ENCODE results near the gene PNPLA2. TPM values are rescaled to one million over a fixed set of nuclear protein-coding genes. Genes with fewer than 3 reads are reported as not detected.

The PNPLA2 gene
- total and polyA plus RNA-seq, 4 donors, result 9.1 to 49.9 (median 28.5) TPM

DNA sequence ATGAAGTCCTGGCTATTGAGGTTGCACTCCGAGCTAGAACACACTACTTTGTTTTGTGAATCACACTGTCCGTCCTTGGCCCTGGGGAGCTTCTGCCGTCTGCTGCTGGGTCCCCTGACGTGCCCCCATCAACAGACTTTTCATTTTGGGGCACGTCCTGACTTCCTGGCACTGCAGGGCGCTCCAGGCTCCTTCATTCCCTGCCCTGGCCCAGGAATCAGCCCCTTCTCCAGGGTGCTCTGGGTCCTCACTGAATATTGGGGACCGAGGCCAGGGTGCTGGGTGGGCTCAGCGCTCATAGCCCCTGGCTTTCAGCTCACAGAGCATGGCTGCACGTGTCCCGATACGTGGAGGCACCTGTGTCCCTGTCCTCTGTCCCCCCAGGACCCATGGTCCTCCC lies 46.2 kb downstream of the PNPLA2 start:
- H3K4me1 ChIP-seq (ENCODE audit: control insufficient read depth, insufficient read depth, low read length), result peaks cover 29% of the 10 kb centered on the region
- H3K36me3 ChIP-seq (ENCODE audit: control insufficient read depth, insufficient read depth, low read length), result peaks cover 85% of the 10 kb centered on the region
- no peaks in the 10 kb centered on the region for H3K9me3 ChIP-seq (ENCODE audit: control insufficient read depth, insufficient read depth, low read length)
- no peak for DNase-seq (ENCODE audit: low read depth in 4 of 6, low spot score in 6 of 6)
- no peaks in the 10 kb centered on the region for H3K27me3 ChIP-seq (ENCODE audit: control insufficient read depth, insufficient read depth, low read length)
- no peak overlapping the region for H3K27ac ChIP-seq (ENCODE audit: low read depth, low read length)
- WGBS (ENCODE audit: insufficient coverage), result 79% methylated on average over 10 of the region's 11 CpGs
- no peak overlapping the region for H3K4me3 ChIP-seq (ENCODE audit: low read depth, low read length)

DNA sequence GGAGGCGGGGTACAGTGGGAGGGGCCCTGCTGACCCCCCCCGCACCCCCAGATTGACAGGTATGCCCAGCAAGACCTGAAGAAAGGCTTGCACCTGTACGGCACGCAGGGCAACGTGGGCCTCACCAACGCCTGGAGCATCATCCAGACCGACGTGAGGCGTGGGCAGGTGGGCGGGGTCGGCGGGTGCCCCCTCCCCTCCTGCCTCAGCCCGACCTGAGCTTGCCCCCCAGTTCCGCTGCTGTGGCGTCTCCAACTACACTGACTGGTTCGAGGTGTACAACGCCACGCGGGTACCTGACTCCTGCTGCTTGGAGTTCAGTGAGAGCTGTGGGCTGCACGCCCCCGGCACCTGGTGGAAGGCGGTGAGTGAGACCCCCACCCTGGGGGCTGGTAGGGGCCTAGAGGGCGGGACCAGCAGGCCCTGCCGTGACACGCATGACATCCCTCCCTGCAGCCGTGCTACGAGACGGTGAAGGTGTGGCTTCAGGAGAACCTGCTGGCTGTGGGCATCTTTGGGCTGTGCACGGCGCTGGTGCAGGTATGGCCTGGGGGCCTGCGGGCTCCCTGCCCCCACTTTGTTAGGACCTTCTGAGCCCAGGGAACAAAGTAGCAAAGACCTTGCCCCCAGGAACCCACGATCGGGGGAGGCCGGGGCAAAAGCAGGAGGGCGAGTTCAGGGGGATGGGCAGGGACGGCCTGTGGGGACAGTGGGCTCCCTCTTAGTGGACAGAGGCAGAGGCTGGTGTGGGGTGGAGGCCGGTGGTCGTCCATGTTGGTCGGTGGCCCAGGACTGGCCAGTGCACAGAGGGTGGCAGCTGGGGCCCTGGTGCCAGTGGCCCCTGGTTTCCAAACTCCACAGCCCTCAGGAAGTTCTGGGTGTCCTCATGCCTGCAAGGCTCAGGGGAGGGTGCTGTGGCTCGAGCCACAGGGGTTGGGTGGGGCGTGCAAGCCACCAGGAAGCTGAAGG lies 47.0 kb downstream of the PNPLA2 start:
- Histone ChIP-seq H3K4me3 (ENCODE audit: low read depth, low read length) (no peak overlapping the region), H3K4me1 (ENCODE audit: control insufficient read depth, insufficient read depth, low read length) (peaks cover 23% of the 10 kb centered on the region), H3K36me3 (ENCODE audit: control insufficient read depth, insufficient read depth, low read length) (peaks cover 88% of the 10 kb centered on the region), H3K27ac (ENCODE audit: low read depth, low read length) (no peak overlapping the region), H3K9me3 (ENCODE audit: control insufficient read depth, insufficient read depth, low read length) (no peaks in the 10 kb centered on the region), H3K27me3 (ENCODE audit: control insufficient read depth, insufficient read depth, low read length) (no peaks in the 10 kb centered on the region)
- WGBS (ENCODE audit: insufficient coverage), result 82% methylated on average over 40 of the region's 41 CpGs
- no peak for DNase-seq (ENCODE audit: low read depth in 4 of 6, low spot score in 6 of 6)

DNA sequence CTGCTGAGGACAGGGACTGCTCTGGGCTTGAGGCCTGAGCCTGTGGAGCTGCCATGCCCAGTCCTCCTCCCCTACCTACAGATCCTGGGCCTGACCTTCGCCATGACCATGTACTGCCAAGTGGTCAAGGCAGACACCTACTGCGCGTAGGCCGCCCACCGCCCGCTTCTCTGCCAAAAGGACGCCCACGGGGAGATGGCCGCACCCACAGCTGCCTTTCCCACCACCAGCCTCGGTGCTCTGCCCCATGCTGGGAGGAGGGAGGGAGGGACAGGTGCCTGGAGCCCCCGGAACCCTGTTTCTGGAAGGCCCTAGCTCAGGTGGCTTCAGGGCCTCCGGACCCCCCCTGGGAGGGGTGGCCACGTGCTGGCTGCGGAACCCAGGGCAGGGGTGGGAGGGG lies 47.8 kb downstream of the PNPLA2 start:
- no peak overlapping the region for H3K27ac ChIP-seq (ENCODE audit: low read depth, low read length)
- no peaks in the 10 kb centered on the region for H3K9me3 ChIP-seq (ENCODE audit: control insufficient read depth, insufficient read depth, low read length)
- DNase-seq (ENCODE audit: low read depth in 4 of 6, low spot score in 6 of 6), result no peak
- no peak overlapping the region for H3K4me3 ChIP-seq (ENCODE audit: low read depth, low read length)
- H3K4me1 ChIP-seq (ENCODE audit: control insufficient read depth, insufficient read depth, low read length), result peaks cover 23% of the 10 kb centered on the region
- no peaks in the 10 kb centered on the region for H3K27me3 ChIP-seq (ENCODE audit: control insufficient read depth, insufficient read depth, low read length)
- WGBS (ENCODE audit: insufficient coverage), result 89% methylated on average over 13 of the region's 14 CpGs
- H3K36me3 ChIP-seq (ENCODE audit: control insufficient read depth, insufficient read depth, low read length), result peaks cover 94% of the 10 kb centered on the region

DNA sequence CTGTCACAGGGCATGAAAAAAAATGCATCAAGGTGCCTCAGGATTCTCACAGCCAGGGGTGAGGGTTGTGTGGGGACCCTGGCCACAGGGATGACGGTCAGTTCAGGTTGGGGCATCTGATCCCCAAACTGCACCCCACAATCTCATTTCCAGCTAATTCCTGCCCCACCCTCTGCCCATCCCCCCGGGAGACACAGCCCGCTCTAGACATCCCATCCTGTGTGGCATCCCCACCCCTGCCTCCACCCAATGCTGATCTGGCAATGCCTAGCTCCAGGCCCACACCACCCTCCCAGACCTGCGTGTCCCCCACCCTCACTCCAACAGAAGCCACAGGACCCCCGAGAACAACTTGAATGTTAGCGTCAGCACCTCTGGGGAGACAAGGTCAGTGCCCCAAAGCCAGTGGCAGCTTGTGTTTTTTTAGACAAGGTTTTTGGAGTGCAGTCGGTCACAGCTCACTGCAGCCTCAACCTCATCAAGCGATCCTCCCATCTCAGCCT lies 49.2 kb downstream of the PNPLA2 start:
- Histone ChIP-seq H3K9me3 (ENCODE audit: control insufficient read depth, insufficient read depth, low read length) (no peaks in the 10 kb centered on the region), H3K27ac (ENCODE audit: low read depth, low read length) (no peak overlapping the region), H3K4me1 (ENCODE audit: control insufficient read depth, insufficient read depth, low read length) (peaks cover 9% of the 10 kb centered on the region), H3K27me3 (ENCODE audit: control insufficient read depth, insufficient read depth, low read length) (no peaks in the 10 kb centered on the region), H3K4me3 (ENCODE audit: low read depth, low read length) (no peak overlapping the region), H3K36me3 (ENCODE audit: control insufficient read depth, insufficient read depth, low read length) (peaks cover 98% of the 10 kb centered on the region)
- 92% methylated on average over 5 of the region's 8 CpGs for WGBS (ENCODE audit: insufficient coverage)
- no peak for DNase-seq (ENCODE audit: low read depth in 4 of 6, low spot score in 6 of 6)

DNA sequence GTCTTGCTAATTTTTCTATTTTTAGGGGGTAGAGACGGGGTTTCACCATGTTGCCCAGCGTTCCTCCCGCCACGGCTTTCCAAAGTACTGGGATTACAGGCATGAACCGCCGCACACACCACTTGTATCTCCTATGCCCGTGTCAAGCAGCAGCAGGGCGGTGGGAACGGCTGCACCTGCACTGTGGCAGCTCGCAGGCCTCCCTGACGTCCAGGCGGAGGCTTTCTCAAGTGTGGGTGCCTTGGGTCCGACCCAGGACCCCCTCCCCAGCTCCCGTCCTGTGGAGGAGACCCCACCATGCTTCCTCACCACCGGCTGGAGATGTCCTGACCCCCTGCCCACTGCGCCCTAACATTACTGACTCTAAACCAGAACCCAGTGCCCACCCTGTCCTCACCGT lies 49.7 kb downstream of the PNPLA2 start:
- no peak for DNase-seq (ENCODE audit: low read depth in 4 of 6, low spot score in 6 of 6)
- no peak overlapping the region for H3K27ac ChIP-seq (ENCODE audit: low read depth, low read length)
- peaks cover 4% of the 10 kb centered on the region for H3K4me1 ChIP-seq (ENCODE audit: control insufficient read depth, insufficient read depth, low read length)
- H3K4me3 ChIP-seq (ENCODE audit: low read depth, low read length), result no peak overlapping the region
- H3K36me3 ChIP-seq (ENCODE audit: control insufficient read depth, insufficient read depth, low read length), result peaks cover 98% of the 10 kb centered on the region
- WGBS (ENCODE audit: insufficient coverage), result 89% methylated on average over 17 of the region's 17 CpGs
- no peaks in the 10 kb centered on the region for H3K27me3 ChIP-seq (ENCODE audit: control insufficient read depth, insufficient read depth, low read length)
- H3K9me3 ChIP-seq (ENCODE audit: control insufficient read depth, insufficient read depth, low read length), result no peaks in the 10 kb centered on the region

DNA sequence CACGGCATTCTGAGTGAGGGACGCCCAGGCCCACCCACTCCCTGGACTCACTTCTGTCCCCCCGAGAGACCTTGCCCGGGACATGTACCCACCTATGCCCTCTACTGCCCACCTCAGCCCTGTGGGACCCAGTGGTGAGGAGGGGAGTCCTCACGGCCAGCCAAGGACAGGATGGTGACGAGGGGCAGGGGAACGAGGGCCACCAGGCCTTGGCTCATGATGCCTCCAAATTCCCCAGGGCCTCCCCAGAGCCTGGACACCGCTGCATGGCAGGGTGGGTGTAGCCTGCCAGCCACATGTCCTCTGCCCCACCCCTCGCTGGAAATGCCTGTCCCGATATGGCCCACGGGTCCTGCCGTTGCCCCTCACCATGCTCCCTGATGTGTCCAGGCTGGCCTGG lies 50.1 kb downstream of the PNPLA2 start:
- Histone ChIP-seq H3K27ac (ENCODE audit: low read depth, low read length) (no peak overlapping the region), H3K9me3 (ENCODE audit: control insufficient read depth, insufficient read depth, low read length) (no peaks in the 10 kb centered on the region), H3K4me1 (ENCODE audit: control insufficient read depth, insufficient read depth, low read length) (no peaks in the 10 kb centered on the region), H3K27me3 (ENCODE audit: control insufficient read depth, insufficient read depth, low read length) (no peaks in the 10 kb centered on the region), H3K36me3 (ENCODE audit: control insufficient read depth, insufficient read depth, low read length) (peaks cover 96% of the 10 kb centered on the region), H3K4me3 (ENCODE audit: low read depth, low read length) (no peak overlapping the region)
- WGBS (ENCODE audit: insufficient coverage), result 90% methylated on average over 10 of the region's 12 CpGs
- no peak for DNase-seq (ENCODE audit: low read depth in 4 of 6, low spot score in 6 of 6)

DNA sequence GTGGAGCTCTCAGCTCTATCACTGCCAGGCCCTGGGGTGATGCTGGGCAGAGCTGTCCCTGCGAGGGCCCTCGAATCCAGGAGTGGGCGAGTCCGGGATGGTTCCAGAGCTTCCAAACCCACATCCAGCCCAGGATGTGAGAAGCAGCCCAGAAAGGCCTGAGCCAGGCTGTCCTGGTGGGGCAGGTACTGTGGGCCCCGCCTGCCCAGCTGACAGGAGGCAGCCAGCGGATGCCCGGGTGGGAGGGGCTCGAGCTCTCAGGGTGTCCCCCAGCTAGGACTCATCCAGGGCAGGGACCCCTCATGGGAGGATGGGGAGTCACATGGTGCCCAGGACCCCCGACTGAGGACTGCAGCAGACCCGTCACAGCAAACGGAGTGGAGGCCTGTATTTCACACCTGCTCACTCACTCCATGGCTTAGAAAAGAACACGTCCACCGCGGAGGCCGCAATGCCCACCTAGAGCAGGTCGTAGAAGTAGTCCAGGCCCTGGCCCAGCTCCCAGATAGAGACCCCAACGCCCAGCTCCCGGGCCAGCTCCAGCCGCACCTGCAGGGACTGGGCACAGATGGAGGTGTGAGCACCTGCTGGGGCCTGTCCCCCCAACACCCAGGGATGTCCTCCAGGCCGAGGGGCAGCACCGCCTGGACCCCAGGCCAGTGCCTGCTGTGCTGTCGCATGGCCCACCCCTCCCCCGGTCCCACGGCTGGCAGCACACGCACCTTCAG lies 50.8 kb downstream of the PNPLA2 start:
- 85% methylated on average over 25 of the region's 25 CpGs for WGBS (ENCODE audit: insufficient coverage)
- Histone ChIP-seq H3K4me1 (ENCODE audit: control insufficient read depth, insufficient read depth, low read length) (no peaks in the 10 kb centered on the region), H3K9me3 (ENCODE audit: control insufficient read depth, insufficient read depth, low read length) (no peaks in the 10 kb centered on the region), H3K27ac (ENCODE audit: low read depth, low read length) (no peak overlapping the region), H3K36me3 (ENCODE audit: control insufficient read depth, insufficient read depth, low read length) (peaks cover 92% of the 10 kb centered on the region), H3K4me3 (ENCODE audit: low read depth, low read length) (no peak overlapping the region), H3K27me3 (ENCODE audit: control insufficient read depth, insufficient read depth, low read length) (no peaks in the 10 kb centered on the region)
- DNase-seq (ENCODE audit: low read depth in 4 of 6, low spot score in 6 of 6), result no peak

DNA sequence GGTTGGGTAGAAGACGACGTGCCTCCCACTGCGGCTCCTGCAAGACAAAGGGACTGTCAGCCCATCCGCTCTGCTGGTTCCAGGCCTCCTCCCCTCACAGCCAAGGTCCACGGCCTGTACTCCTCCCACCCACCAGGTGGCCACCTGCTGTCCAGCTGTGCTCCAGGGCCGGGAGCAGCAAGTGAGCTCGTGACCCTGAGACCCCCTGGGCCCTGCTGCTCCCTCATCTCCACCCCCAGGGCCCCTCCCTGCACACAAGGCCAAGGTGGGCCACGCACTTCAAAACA lies 51.4 kb downstream of the PNPLA2 start:
- no peaks in the 10 kb centered on the region for H3K27me3 ChIP-seq (ENCODE audit: control insufficient read depth, insufficient read depth, low read length)
- DNase-seq (ENCODE audit: low read depth in 4 of 6, low spot score in 6 of 6), result no peak
- H3K27ac ChIP-seq (ENCODE audit: low read depth, low read length), result no peak overlapping the region
- peaks cover 92% of the 10 kb centered on the region for H3K36me3 ChIP-seq (ENCODE audit: control insufficient read depth, insufficient read depth, low read length)
- H3K4me1 ChIP-seq (ENCODE audit: control insufficient read depth, insufficient read depth, low read length), result no peaks in the 10 kb centered on the region
- H3K4me3 ChIP-seq (ENCODE audit: low read depth, low read length), result no peak overlapping the region
- no peaks in the 10 kb centered on the region for H3K9me3 ChIP-seq (ENCODE audit: control insufficient read depth, insufficient read depth, low read length)
- WGBS (ENCODE audit: insufficient coverage), result 42% methylated on average over 8 of the region's 8 CpGs

DNA sequence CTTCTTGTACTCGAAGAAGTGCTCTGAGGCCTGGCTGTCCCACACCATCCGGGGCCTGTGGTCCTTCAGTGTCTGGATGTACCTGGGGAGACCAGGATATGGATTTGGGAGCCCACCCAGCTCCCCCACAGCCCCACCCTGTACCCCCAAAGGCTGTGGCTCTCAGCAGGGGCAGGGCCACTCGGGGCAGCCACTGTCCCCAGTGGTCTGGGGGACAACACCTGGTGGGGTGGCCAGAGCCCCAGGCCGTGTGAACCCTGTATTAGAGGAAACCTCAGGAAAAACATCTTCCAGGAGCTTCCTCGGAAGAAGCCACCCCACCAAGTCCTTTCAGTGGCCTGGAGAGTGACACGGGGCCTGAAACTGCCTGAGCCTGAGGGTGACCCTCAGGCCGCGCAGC lies 51.7 kb downstream of the PNPLA2 start:
- no peaks in the 10 kb centered on the region for H3K27me3 ChIP-seq (ENCODE audit: control insufficient read depth, insufficient read depth, low read length)

More for the DNA sequence above, 51.7 kb downstream of the PNPLA2 start:
- Histone ChIP-seq H3K9me3 (ENCODE audit: control insufficient read depth, insufficient read depth, low read length) (no peaks in the 10 kb centered on the region), H3K36me3 (ENCODE audit: control insufficient read depth, insufficient read depth, low read length) (peaks cover 92% of the 10 kb centered on the region), H3K4me3 (ENCODE audit: low read depth, low read length) (no peak overlapping the region), H3K4me1 (ENCODE audit: control insufficient read depth, insufficient read depth, low read length) (no peaks in the 10 kb centered on the region), H3K27ac (ENCODE audit: low read depth, low read length) (no peak overlapping the region)
- WGBS (ENCODE audit: insufficient coverage), result 91% methylated on average over 8 of the region's 8 CpGs
- no peak for DNase-seq (ENCODE audit: low read depth in 4 of 6, low spot score in 6 of 6)
